HG03103 (cell line): ENCODE data around the gene SHOC2.

Experiments
- ATAC-seq: cut with Tn5 transposase; IDR thresholded peaks from one replicate; pipeline ENCODE4 v1.9.1; 2021; ENCODE audit warnings: low read depth; ENCODE audit not compliant: unreplicated experiment

Gene SHOC2

GRCh38 chr10:110978204-110978603 lies 58.8 kb downstream of the SHOC2 start:
- no peak for ATAC-seq

DNA sequence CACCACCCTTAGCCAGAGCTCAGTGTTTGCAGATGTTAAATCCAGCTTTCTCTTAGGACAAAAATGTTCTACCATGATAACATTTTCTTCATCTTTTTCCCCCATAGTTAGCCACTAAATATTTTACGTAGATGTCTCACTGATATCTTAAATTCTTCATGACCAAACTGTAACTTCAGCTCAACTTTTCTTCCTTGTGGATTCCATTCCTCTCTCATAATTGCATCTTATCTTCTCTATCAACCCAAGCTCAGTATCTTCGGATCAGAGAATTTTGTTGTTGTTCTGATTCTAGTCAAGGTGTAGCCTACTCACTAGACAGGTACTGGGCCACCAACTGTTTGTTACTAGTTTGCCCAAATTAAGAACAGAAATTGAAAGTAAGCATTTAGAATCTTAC lies 60.2 kb downstream of the SHOC2 start:
- no peak for ATAC-seq

DNA sequence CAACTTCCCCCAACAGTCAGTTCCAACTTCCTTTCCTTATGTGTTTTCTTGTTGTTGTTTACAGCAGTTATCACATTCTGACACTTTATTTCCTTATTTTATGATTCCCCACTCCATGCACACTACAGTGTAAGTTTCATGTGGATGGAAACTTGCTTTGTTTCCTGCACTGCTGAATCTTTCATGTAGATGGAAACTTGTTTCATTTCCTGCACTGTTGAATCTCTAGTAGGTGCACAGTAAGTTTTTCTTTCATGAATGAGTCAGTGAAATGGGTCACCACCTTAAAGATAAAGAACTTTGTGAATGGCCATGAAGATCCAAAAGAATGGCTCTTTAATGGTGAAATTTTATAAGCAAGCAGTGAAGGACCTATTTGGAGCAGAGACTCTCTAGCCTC lies 61.4 kb downstream of the SHOC2 start:
- ATAC-seq = no peak

- no peak for ATAC-seq
Measured at GRCh38 chr10:110983466-110983865, 64.1 kb downstream of the SHOC2 start.

GRCh38 chr10:110985497-110986275 lies 66.3 kb downstream of the SHOC2 start:
- no peak for ATAC-seq

GRCh38 chr10:110989016-110989415 lies 69.6 kb downstream of the SHOC2 start:
- no peak for ATAC-seq

DNA sequence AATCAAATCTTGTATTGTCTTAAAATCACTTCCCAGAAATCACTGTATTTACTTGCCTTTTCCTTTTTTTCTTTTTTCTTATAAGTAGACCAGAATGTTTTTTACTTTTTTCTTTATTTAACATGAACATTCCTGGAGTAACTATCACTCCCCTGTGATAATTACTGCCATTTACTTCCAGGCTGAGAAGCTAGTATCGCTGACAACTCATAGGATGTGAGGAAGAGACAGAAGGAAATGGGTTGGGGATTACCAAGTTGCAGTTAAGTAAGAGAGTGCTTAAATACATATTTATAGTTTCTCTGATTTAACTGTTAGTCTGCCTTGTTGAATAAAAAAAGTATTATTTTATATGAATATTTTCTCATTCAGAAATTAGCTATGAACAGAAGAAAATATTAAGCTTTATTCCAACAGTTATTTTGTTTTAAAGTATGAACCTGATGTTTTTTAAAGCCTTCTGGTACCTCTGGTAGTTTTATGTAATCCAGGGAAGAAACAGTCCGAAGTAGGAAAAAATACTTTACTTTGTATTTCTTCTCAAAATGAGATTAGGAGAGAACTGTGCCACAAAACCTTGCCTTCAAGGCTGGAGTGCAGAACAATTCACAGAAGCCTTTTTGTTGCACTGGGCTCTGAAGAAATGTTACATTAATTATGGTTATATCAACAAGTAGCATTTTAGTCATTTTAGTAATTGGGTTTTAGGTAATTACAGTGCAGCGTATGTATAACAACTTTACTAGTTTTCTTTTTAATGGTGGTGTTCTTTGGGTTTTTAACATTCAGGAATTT lies 72.8 kb downstream of the SHOC2 start:
- ATAC-seq = no peak

- ATAC-seq = no peak
Measured at GRCh38 chr10:110993024-110993693, 73.8 kb downstream of the SHOC2 start.

DNA sequence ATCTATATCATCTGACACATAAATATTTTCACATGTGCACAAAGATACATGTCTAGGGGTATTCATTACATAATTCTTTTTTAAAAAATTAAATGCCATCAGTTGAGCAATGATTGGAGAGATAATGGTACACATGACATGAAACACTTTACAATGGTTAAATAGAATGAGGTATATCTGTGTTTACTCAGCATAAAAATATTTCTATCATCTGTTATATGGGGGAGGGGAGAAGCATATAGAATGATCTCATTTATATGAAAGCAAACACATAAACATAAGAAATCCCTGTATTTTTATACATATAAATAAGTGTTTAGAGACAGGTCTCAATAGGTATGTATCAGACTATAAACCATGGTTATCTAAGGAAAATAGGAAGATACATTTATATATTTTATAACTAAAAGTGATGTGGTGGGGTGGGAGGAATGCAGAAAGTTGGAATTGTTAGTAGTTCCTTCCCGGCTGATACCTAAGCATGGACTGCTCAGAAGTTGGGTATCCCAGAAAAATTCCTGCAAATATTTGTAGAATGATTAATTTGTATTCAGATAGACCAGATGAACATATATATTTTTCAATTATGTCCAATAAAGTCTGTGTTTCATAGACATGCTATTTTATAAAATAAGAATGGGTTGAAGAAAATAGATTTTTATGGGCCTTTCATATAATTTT lies 75.1 kb downstream of the SHOC2 start:
- ATAC-seq = no peak

- ATAC-seq = no peak
Measured at GRCh38 chr10:110995301-110995700, 75.9 kb downstream of the SHOC2 start.

GRCh38 chr10:110996256-110996655 lies 76.9 kb downstream of the SHOC2 start:
- no peak for ATAC-seq

DNA sequence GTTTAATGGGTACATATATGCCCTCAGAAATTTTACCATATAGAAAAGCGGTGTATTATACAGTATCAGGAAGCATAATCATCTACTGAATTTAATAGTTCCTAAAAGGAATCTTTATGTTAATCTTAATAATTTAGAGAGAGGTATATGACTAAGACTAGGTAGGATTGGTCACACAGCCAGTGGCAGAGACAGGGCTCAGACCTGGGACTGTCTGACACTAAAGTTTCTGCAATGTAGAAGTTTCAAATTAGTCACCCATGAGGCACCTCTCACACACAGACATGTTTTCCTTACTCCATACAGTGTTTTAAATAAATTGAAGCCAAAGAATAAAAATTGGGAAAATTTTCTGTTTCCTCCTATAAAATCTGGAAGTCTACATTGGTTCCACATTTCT lies 84.6 kb downstream of the SHOC2 start:
- no peak for ATAC-seq

GRCh38 chr10:111007486-111007885 lies 88.1 kb downstream of the SHOC2 start:
- ATAC-seq = no peak

DNA sequence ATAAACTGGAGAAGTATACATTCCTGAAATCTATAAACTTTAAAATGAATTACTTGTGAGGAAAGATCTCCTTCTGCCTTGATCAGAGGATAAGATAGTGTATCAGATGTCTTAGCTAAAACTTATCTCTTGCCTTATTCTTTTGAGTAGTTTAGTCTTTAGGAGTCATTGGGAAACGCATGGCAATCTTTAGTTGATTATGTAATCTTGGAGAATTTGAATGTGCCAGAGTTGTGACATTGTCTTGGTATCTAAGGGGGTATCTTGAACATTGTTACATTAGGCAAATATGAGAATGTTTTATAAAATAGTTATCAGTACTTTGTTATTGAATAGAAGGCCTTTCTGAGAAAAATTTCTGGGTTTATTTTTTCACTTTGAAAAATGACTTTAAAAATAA lies 95.8 kb downstream of the SHOC2 start:
- no peak for ATAC-seq

- no peak for ATAC-seq
Measured at GRCh38 chr10:111017098-111017497, 97.7 kb downstream of the SHOC2 start.

GRCh38 chr10:111018021-111018420 lies 98.6 kb downstream of the SHOC2 start:
- no peak for ATAC-seq

DNA sequence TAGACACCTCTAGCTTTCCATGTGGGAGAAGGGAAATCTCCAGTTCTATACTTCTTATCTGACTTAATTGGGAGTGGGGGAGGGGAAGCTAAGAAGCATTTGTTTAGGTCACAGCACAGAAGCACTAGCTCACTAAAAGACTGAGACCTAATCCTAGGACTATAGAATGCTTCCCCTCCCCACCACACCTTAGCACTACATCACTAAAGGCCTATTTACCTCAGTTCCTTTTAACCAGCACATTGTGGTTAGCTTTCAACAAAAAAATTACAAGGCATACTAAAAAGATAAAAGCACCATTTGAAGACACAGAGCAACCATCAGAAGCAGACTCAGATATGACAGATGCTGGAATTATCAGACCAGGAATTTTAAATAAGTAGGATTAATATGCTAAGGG lies 103.7 kb downstream of the SHOC2 start:
- no peak for ATAC-seq

- no peak for ATAC-seq
Measured at GRCh38 chr10:111030042-111030750, 110.8 kb downstream of the SHOC2 start.

DNA sequence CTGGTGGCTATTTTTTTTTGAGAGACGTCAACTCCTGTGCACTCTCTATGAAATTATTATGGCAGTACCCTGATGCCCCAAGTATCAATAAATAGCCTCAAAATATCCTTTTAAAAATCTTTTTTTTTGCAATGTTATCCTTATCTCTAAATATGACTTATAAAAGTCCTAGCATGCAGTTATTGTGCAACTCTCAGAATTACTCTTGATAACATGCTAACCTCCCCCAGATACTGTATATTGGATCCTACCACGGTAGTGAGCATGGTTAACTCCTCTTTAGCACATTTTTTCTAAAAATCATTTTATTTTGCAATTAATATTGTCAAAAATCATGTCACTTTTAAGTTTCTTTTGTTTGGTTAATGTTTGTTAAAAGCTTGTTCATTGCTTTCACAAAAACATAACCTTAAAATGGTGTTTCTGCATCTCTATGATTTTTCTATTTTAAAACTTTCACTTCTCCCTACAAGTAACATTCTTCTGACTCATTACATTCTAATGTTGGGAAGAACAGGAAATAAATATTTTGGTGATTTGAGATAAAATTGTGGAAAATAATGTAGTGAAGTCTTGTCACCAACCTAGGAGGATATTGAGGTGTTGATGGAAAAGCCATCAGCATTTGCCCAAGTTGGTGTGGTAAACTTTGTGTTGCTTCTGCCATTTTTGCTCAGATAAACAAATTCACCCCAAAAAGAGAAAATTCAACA lies 115.3 kb downstream of the SHOC2 start:
- ATAC-seq = no peak

DNA sequence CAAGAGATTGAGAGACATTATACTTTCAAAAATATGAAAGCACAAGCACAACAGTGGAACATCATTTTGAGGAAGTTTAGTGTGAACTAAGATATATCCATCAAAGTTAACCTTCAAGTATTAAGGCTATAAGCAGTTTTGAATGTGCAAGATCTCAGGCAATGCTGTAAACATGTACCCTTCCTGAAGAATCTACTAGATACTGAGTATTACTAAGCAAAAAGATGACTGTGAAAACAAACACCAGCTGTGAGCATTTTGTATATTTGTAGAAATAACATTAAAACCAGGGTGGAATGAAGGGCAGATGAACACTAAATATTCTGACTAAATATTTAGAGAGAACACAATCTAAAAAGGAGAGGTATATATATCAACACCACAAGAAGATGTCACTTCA lies 116.1 kb downstream of the SHOC2 start:
- ATAC-seq = no peak
